Stimulated activated CD4-positive, alpha-beta T cell treated with anti-CD3 and anti-CD28 coated beads, Interleukin-2, amount 100 ng/mL, for 4 hours (primary cell): ENCODE data around the gene BAIAP2.

Experiments used
- DNase-seq: peaks from one replicate; pipeline ENCODE4 v3.0.0-alpha.2; 2020; ENCODE audit warnings: low read depth

Gene BAIAP2

GRCh38 chr17:81111066-81111465 is 76.1 kb downstream of the BAIAP2 start:
- no peak for DNase-seq

- no peak for DNase-seq
Measured at GRCh38 chr17:81112450-81112849, 77.5 kb downstream of the BAIAP2 start.

- no peak for DNase-seq
Measured at GRCh38 chr17:81113158-81113724, 78.3 kb downstream of the BAIAP2 start.

DNA sequence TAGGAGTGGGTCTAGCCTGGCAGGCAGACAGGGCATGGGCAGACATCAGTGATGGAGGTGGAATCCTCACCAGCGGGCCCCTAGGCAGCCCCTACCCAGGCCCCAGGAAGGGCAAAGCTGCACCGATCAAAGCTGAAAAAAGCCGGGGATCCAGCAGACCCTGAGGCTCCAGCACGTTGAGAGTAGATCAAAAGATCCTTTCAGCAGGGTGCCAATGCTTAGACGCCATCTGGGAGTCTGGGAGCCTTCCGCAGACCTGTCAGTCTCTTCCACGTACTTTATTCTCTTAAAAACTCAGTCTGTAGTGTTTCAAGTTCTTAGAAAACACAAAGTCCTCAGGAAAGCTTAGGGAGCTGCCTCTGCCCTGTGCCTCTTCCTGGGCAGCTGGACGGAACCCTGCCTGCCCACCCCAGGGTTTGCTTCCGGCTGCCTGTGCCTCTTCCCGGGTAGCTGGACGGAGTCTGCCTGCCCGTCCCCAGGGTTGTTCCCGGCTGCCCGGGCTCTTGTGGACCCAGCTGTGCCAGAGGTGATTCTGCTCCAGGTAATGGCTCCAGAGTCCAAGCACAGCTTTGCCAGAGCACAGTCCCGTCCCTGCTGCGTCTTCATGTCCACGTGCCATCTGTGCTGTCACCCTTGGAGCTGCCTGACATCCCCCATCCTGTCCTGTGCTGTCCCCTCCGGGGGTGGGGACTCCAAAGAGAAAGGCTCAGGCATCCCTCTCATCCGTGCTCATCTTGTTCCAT is 79.6 kb downstream of the BAIAP2 start:
- DNase-seq: no peak

DNA sequence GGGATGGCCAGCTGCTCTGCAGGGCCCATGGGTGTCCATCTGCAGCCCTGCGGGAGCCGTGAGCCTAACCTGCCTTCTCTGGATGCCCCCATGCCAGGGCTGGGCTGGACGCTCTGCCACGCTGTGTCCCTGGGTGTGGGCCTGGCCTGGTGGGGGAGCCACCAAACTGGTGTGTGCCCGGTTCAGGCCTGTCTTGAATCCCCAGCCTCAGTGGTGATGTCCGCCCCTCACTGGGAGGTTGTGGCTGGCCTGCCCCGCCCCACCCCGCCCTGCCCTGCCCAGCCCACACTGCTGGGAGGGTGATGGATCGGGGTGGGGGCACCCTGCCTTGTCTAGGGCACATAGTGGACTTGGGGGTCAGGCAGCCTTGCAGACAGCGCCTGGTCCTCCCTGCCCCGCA is 80.3 kb downstream of the BAIAP2 start:
- DNase-seq: no peak

DNA sequence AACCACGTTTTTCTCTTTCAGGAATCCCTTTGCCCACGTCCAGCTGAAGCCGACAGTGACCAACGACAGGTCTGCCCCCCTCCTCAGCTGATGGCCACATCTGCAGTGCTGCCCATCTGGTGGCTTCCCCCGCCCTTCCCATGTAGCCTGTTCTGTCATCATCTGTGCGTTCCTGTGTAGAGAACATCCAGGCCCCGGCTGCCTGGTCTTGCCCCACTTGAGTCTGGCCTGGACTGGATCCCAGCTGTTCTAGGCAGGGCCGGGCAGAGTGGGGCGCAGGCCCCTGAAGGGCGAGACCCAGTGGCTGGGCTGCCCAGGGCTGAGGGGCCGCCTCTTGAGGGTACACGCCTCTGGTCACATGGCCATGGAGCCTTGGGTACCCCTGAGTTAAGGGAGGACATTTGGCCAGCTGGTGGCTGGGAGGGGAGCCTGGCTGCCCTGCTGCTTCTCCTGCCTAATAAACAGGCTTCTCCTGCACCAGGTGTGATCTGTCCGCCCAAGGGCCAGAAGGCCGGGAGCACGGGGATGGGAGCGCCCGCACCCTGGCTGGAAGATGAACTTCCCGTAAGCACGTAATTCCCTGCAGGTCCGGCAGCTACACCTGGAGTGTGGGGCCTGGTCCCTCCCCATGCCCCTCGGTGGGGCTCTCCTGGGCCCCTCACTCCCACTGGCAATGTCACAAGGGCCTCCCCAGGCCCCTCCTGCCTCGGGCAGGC is 81.0 kb downstream of the BAIAP2 start:
- no peak for DNase-seq

DNA sequence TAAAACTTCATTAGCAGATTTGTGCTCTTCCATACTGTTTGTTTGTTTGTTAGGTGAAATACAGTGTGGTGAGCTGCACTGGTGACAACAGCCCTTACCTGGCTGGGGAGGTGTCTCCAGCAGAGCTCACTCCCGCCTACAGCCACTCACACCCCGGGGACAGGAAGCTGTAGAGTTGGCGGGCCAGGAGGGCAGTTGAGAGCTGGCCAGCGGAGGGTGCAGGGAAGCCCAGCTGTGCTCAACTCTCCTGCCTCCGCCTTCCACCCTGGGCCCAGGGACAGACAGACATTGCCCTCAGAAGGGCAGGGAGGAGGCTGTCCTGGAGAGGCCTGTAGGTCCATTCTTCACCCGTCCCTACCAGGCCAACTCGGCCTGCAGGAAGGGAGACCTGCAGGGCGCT is 81.8 kb downstream of the BAIAP2 start:
- no peak for DNase-seq

- no peak for DNase-seq
Measured at GRCh38 chr17:81117672-81118198, 82.8 kb downstream of the BAIAP2 start.

DNA sequence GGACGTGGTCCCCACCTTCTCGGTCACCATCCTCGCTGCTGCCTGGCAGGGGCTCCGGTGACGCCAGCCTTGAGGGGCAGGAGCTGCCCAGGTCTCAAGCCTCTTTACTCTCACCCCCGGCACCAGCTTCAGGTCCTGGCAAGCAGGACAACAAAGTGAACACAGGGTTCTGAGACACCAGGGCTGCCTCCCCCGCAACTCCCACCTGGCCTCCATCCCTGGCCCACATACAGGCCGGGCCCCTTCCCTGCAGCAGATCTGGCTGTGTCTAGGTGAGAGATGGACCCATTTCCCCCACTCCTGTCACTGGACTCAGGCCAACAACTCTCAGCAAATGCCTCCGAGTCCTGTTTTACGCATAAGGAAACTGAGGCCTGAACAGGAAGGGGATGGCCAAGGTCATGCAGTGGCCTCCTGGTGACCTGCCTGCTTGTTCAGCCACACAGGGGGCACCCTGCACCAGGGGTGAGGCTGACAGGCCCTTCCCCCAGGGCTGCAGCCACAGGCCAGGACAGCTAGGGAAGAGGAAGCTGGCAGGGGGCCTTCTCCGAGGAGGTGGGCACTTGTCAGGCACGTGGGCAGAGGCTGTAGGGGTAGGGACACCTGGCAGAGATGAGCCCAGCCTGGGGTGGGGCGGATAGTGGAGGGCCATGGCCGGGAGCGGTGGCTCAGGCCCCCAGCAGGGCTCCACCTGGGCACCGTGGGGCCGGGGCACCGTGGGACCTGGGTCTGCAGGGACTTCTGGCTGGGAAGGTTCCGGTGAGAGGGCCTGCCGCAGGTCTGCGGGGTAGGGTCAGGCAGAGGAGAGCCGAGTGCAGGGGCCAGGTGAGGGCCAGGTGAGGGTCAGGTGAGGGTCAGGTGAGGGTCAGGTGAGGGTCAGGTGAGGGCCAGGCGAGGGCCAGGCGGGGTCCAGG is 83.6 kb downstream of the BAIAP2 start:
- DNase-seq: no peak

DNA sequence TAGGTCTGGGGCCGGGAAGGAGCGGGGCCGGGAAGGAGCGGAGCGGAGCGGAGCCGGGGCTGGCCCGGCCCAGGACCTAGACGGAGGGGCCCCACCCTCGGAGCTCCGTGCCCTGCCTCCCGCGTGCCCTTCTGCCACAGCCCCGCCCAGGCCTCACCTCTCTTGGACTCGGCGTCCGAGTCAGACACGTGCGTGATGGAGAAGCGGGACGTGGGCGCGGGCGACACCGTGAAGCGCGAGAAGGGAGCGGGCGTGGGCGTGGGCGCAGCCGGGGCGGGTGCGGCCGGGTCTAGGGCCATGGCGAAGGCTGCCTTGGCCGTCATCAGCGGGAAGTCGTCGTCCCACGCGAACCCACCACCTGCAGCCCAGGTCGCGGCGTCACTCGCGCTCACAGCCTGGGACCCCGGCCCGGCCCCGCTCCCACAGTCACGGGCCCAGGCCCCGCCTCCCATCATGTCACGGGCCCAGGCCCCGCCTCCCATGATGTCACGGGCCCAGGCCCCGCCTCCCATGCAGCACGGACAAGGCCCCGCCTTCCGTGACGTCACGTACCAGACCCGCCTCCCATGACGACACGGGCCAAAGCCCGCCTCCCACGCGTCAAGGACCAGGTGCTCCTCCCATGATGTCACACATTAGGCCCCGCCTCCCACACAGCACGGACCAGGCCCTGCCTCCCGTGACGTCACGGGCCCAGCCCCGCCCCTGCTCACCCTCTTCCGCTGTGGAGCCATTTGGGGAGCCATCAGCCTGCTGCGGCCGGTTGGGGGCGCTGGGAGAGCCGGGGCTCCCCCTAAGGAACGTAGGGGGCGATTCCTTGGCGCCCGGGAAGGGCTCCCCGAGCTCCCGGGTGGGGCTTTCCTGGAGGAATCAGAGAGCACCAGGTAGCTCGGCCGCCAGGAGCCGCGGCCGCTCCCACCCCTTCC is 84.5 kb downstream of the BAIAP2 start:
- peak; percentile 81 for DNase-seq

DNA sequence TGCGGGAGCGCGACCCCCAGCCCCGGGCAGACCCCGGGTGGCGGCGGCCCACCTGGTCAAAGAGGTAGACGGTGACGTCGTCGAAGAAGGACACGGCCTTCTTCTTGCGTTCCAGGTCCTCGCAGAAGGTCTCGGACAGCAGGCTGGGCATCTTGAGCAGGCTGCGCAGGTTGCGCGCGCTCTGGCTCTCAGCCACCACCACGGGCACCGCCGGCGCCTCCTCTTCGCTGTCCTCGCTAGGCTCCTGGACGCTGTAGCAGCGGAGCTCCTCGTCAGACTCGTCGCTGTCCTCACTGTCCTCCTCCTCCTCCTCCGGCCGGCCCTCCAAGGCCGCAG is 85.2 kb downstream of the BAIAP2 start:
- no peak for DNase-seq

GRCh38 chr17:81120695-81121621 is 86.0 kb downstream of the BAIAP2 start:
- no peak for DNase-seq

GRCh38 chr17:81121841-81122733 is 87.1 kb downstream of the BAIAP2 start:
- no peak for DNase-seq

DNA sequence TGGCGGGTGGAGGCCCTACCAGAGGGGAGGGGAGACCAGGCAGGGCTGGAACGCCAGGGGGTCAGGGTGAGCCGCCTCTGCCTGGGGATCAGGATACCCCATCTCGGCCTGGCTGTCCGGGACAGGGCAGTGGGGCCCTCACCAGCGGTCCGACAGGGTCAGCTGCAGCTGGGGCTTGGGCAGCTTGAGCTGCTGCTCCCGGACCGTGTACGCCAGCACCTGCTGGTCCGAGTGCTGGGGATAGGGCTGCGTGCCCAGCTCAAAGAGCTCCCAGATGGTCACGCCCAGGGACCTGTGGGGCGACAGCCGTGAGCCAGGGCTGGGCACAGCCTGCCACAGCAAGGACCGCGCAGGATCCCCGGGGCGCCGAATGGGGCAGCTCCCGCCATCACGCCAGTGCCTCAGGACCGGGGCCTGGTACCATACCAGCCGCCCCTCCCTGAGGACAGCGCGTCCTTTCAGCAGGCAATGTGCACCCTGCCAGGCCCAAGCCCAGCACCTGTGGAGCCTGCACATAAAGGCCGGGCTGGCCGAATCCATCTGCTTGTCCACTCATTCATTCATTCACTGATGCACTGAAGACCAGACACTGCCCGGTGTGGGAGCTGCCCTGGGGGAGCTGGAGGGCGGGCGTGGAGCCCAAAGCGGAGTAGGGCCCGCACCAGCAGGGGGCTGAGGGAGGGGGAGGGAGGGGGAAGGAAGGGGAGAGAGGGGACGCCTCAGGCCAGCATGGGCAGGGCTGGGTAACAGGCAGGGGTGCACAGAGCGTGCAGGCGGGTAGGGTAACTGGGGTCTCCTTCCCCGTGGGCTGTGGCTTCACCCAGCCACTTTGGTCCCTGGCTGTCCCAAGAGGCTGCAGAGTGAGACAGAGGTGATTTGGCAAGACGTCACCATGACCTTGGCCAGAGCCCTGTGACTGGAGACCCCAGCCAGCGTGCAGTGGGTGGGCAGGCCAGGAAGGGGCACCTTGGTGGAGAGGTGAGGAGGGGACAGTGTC is 88.4 kb downstream of the BAIAP2 start:
- no peak for DNase-seq

DNA sequence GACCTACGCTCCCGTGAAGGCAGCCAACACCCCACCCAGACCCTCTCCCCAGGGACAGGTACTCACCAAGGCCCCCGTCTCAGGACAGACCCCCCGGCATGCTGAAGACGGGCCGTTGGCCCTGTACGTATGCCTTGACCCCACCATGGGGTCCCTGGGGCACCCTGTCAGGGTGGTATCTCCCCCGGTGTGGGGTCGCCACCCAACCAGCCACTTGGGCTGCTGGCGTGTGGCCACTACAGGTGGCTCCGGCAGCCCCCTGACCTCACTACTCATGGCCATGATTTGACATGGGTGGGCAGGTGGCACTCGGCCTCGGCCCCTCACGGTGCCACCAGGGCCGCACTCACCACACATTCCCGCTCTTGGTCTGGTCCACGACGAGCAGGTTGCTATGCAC is 89.4 kb downstream of the BAIAP2 start:
- no peak for DNase-seq

DNA sequence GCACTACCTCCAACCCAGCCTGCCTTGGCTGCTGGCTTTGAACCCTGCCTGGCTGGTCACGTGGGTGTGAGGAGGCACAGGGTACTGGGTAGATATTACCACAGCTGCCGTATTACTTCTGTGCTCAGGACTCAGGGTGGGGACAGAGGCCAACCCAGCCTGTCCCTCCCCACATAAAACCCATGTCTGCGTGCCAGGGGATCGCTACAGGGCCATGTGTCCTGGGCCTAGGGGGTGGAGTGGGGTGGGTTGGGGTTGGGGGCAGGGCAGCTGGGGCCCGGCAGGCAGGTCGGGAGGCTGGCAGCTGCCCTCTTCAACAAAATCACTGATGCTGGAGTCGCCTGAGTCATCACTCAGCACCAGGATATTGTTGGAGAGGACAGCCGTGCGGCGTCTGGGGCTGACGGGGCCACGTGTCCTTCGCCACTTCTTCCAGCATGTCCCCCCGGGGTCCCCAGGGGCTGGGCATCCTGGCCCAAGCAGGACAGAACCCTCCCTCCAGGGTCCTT is 90.7 kb downstream of the BAIAP2 start:
- DNase-seq: no peak
